CD4-positive, alpha-beta T cell treated with Interleukin-1 beta for 1 hour (primary cell): ENCODE results near the gene LIN37.
"Not testable (repeated sequence)": the region's sequence is repeated elsewhere in the genome, so short reads cannot be mapped to it uniquely, and the experiment has no call there.

Source experiments
- DNase-seq, 2 donors: peaks; one replicate each; pipeline ENCODE4 v3.0.0-alpha.2; 2020 to 2022

Gene LIN37

DNA sequence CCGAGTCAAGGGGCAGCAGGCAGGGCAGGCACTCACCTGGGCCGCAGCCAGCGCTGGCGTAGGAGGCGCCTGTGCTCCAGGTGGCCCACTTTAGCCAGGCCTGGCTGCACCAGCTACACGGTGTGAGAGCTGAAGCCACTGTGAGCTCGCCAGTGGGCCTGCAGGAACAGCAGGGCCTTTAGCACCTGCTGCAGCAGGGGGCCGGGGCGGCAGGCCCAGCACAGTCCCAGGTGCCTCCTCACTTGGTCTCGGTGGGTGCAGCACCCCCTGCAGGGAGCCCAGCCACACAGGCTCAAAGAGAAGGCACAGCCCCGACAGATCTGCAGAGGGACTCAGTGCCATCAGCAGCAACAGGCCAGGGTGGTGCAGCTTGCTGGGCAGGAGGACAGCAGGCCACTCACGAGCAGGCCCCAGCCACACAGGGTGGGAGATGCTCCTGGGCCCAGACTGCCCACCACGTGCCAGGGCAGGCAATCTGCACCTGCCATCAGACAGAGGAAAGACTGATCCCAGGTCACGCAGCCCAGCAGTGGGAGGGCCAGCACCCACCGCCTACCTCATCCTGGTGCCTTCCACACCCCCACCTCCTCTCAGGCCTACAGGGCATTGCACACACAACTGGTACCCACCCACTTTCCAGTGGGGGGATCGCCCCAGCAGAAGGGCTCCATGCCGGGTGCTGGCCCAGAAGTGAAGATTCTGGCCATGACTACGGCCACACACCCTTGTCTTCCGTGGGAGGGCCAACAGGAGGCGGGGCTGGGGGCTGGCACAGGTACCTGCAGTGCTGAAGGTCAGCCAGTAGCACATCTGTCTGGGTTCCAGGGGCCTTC is 42.8 kb downstream of the LIN37 start:
- no peak for DNase-seq

DNA sequence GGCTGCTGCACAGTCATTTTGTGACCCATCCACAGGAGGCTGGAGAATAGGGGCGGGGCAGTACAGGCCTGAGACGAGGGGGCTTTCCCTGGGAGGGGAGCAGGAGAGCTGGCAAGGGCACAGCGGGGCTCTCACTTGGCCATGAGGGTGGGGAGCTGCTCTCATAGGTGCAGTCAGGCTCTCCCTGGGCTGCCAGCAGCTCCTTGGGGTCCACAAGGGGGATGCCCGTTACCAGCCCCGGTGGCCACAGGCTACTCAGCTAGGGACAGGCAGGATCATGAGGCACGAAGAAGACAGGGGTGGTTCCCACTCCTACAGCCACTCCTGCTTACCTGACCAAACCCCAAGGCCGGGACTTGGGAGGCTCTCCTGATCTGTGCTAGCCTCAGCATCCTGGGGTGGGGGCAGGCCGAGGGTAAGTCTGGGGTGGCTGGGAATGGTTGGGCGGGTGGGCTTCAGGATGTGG is 43.5 kb downstream of the LIN37 start:
- DNase-seq = no peak

DNA sequence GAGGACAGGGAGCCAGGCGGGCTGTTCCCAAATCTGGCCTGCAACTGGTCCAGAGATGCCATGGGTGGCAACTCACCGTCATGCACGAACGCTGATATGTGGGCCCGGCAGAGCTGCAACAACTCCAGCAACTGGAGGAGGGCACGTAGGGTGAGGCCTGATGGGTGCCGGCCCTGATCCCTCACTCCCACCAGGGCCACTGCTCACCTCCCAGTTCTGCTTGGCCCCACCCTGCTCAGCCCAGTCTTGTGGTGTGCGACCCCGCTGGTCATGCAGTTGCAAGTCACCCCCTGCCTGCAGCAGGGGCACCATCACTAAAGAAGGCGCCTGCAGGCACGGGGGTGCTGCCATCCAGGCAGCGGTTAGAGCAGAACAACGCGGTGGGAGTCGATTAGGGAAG is 43.9 kb downstream of the LIN37 start:
- DNase-seq = no peak

DNA sequence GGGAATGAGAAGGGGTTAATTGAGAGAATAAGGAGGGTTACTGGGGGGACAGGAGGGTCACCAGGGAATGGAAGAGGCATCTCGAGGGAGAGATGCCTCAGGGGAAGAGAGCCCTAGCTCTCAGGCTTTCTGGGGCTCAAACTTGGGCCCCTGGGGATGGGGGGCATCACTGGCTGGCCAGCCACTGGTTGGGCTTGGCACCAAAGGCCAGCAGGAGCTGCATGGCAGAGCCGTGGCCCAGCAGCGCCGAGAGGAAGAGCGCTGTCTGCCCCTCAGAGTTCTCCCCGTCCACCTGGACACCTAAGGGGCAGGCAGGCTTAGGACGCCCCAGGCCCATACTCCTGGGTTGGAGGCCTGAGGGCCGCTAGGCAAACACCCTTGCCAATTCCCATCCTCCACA is 44.5 kb downstream of the LIN37 start:
- no peak for DNase-seq

DNA sequence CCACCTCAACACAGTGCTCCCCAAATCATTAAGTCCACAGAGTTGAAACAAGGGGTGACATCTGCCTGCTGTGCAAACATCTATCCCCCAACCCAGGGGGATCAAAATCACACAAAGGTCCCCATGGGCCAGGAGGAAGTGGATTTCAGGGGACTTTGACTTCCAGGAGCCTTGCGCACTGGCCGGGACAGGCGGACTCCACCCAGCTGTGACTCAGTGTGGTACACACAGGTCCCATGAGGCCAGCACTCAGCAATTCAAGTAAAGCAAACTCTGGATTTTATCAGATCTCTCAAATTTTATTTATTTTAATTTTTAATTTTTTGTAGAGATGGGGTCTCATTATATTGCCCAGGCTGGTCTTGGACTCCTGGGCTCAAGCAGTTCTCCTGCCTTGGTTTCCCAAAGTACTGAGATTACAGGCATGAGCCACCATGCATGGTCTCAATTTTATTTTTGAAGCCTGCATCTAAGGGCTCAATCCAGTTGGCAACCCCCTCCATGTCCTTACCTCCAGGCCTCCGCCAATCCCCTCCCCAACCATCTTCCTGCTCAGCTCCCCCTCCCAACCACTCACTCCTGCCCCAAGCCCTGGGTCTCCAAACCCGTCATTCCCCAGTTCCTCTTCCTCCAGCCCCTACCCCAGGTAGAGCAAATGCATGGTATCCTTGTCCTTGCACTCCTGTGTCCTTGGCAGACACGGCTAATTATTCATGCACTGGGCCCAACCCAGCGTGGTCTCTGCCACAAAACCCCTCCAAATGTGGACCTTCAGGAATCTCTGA is 45.2 kb downstream of the LIN37 start:
- no peak for DNase-seq

DNA sequence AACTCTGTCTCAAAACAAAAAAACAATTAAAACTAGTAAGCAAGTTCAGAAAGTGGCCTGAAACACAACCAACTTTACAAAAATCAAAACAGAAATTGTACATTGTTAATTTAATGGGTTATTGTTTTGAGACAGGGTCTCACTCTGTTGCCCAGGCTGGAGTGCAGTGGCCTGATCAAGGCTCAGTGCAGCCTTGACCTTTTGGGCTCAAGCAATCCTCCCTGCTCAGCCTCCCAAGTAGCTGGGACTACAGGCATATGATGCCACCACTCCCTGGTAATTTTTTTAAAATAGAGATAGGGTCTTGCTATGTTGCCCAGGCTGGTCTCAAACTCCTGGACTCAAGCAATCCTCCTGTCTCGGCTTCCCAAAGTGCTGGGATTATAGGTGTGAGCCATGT is 47.2 kb downstream of the LIN37 start:
- DNase-seq = not testable (repeated sequence)

DNA sequence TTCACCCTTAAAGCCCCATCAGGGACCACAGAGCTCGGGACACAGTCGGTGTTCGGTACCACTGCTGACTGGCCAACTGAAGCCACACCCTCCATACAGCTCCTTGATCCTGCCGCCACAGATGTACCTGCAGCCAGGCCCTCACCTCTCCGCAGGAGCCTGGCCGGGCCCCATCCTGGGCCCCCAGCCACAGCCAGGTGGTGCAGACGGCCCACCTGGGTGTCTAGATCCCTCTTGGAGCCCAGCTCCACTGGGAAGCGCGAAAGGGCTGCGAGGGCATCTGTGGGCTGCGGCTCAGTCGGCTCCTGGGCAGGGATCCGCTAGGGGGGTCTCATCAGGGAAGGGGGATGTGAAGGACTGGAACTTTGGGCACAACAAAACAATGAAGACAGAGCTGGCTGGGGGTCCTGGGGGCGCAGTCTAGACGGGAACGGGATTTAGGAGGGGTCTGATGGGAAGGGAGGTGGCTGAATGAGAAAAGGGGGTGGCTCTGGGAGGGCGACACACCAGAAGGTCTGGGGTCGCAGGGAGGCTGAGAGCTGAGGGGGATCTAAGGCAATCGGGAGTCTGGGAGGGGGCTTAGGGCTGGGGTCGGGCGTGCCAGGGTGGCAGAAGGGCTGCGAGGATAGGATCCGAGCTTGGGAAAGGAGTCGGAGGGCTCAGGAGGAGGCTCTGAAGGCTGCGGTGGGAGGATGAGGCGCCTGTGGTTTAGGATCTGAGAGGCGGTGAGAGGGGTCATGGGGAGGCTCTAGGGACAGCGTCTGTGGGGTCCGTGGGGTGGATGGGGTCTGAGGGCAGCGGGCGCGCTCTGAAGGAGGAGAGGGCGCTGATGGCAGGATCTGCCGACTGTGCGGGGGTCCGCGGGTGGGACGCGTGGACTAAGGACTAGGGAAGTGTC is 48.5 kb downstream of the LIN37 start:
- DNase-seq = no peak

DNA sequence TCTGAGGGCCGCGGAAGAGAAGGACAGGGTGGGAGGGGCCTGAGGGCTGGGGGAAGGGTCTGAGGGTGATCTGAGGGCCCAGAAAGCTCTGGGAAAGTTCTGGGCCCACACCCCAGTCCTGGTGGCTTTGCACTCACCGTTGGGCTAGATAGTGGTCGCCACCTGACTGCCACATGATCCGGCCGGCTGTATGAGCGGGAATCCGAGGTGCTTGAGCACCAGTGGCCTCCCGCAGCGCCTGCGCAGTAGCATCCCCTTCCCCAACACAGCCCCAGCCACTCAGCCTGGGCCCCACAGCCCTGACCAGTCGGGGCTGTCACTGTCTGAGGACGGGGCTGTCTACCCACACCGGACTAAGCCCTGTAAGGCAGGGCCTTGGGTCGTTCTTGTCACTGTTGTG is 49.3 kb downstream of the LIN37 start:
- DNase-seq = no peak

DNA sequence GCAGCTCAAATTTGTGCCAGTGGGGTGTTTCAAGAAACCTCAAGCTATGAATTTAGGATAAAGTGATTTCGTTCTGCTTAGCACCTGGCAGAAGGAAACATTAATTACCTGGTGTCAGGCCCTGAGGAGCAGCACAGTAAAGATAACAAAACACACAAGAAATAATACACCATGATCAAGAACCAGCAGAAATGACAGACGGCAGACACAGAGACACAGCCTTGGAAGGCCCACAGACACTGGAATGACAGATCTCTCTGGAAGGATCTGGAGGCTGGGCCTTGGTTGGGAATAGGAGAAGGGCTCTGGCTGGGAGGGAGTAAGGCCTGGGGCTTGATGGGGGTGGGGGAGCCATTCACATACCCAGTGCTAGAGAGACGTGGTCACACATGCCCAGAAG is 53.5 kb downstream of the LIN37 start:
- DNase-seq = no peak
